CD1c-positive myeloid dendritic cell (primary cell): Measurements from ENCODE around the gene SHPK.
"Not testable (repeated sequence)": the region's sequence is repeated elsewhere in the genome, so short reads cannot be mapped to it uniquely, and the experiment has no call there.

ENCODE experiments used
- DNase-seq: peaks from one replicate; pipeline ENCODE4 v3.0.0-alpha.2; 2016; ENCODE audit errors: extremely low spot score

SHPK gene

DNA sequence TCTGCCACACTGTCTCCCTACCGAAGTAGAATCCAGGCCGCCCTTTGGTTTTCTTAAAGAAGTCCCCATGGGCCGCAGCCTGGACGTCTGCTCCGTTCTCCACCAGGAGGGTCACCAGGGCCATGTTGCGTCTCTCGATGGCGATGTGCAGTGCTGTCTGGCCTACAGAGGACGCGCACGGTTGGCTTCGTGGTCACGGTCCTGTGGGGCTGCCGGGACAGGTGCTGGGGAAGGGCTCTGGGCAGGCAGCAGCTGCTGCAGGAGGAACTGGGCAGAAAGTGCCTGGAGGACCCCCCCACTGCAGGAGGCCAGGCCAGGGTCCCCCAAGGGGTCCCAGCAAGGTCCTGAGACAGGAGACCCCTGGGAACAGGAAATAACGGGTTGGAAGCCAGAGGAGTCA lies 45.8 kb downstream of the SHPK start:
- DNase-seq = no peak

DNA sequence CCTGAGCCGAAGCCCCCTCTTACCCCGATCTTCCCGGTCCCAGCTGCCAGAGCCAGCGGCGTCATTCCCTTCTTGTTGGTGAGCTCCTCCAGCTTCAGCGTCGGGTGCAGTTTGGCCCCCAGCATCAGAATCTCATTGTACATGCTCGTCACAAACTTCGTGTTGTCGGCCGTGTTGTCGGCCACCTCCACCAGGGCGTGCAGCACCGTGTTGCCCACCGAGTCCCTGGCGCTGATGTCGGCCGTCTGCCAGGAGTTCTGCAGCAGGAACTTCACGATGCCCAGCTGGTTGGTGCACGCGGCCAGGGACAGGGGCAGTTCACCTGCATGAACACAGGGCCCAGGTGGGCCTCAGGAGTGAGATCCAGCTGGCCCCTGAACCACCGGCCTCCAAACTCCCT lies 46.3 kb downstream of the SHPK start:
- no peak for DNase-seq

DNA sequence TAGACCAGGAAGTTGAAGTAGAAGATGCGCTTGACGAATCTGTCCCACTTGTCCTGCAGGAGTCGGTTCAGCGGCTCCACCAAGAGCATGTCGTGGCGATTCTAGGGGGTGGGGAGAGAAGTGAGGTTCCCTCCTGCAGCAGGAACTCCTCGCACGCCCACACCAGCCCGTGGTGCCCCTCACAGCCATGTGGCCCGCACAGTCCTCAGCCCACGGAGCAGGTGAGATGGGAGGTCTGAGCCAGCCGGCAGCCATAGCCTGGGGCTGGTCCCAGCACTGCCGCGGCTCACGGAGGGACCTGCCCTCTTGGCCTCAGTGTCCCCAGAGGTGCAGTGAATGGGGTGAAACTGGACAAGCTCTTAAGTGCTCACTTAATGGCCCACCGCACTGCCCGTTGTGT lies 50.2 kb downstream of the SHPK start:
- no peak for DNase-seq

DNA sequence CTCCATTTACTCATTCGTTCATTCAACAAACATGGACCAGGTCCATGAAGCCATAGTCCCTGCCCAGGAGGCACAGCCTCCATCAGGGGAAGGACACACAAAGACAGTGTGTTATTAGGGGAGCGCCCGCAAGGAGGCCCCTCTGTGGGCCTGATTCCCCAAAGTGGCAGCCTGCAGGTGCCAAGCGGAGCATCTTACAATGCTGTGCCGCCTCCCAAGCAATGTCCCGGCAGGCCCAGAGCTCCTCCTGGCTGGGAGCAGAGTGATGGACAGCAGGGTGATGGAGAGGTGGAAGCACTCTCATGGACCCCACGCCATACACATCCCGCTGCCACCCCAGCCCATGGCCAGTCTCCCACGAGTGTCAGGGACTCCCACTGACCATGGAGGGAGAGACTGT lies 52.6 kb downstream of the SHPK start:
- no peak for DNase-seq

DNA sequence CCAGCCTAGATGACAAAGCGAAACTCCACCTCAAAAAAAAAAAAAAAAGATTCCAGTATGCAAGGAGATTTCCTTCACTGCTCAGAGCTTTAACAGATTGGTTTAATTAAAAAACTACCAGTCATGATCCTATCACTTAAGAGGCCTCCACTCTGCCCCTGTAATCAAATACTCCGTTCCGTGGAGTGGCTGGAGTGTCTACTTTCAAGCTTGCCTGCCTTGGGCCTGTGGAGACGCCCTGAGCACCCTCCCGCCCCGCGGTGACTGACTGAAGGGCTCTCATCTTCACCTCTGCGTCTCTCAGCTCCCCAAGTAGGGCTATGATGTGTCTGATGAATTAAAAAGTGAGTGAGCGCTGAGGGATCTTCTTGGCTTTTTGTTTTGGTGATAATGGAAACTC lies 53.1 kb downstream of the SHPK start:
- DNase-seq = no peak

DNA sequence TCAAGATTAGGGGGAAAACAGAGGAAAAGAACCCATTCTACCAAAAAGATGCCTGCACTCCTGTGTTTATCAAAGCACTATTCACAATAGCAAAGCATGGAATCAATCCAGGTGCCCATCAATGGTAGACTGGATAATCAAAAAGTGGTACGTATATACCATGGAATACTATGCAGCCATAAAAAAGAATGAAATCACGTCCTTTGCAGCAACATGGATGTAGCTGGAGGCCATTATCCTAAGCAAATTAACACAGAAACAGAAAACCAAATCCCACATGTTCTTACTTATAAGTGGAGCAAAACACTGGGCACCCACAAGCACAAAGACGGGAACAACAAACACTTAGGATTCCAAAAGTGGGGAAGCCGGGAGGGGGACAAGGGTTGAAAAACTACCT lies 57.4 kb downstream of the SHPK start:
- not testable (repeated sequence) for DNase-seq

DNA sequence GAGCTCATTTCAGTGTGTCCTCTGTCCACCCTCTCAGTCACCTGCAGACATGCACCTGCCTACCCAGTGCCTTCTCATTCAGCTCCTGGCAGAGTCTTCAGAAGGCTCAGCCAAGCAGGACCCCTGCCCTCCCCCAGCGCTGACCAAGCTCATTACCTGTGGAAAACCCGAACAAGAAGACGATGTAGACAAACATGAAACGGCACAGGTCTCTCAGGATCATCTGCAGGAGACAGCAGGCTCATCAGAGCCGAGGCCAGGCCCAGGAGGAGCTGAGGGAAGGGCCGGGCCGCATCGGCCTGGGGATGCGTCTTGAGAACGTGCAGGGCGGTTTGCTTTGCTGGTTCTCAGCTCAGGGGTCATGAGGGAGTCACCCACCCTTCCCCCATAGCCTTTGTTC lies 59.1 kb downstream of the SHPK start:
- DNase-seq = no peak

DNA sequence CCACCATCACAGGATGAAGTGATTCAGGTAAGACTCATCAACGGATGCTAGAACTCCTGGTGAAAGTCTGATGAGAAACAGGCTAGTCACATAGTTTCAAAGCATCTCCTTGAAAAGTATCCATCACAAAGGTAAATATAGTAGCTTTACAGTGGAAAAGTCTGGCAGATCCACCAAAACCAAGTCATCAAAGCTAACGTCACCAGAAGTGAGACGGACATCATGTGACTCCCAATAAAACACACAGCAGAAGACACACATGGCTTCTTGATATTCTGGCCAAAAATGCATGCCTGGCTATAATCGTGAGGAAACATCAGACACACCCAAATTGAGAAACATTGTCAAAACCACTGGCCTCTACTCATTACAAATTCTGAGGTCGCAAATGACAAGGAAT lies 60.5 kb downstream of the SHPK start:
- DNase-seq = peak; percentile 7

DNA sequence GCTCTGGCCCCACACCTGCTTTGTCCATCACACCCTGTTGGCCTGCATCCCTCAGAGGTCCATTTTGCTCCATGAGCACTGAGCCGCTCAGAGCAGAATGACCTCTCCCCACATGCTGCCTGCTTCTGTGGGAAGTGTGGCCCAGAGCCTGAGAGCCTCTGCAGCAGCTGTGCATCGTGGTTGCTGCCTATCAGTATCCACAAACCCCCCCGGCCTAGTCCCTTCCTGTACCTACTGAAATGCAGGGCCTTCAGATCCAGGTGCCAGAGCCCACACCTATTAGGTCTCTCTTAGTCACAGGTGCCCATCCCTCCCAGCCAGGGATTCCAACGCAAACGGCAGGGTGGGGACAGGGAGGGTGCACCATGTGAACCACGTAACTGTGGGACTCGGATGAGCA lies 61.8 kb downstream of the SHPK start:
- no peak for DNase-seq

DNA sequence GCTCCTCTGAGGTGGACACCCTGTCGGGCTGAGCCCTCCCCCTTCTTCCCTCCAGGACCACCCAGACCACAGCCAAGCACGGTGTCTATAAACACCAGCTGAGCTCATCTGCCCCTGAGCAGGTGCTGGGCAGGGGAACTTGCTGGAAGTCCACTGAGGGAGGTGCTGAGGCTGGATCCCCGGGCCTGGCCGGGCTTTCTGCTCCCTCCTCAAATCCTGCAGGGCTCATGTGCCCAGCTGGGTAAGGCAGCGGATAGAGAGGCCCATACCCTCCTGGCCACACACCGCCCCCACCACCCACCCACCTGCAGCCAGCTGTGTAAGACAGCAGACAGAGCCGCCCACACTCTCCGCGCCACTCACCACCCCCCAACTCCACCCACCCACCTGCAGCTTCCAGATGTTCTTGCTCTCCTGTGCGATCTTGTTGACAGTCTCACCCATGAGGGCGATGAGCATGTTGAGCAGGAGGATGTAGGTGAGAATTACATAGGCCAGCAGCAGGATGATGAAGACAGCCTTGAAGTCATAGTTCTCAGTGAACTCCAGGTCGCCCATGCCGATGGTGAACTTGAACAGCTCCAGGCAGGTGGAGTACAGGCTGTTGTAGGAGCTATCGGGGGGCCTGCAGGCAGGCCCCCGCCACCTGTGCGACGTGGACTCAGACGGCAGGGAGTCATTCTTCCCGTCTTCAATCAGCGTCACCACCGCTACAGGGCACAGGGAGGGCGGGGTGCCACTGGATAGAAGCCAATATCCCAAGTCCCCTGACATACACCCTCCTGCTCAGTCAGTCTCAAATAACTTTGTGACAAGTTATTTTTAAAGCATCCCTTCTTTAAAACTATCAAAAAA lies 62.6 kb downstream of the SHPK start:
- DNase-seq = no peak

DNA sequence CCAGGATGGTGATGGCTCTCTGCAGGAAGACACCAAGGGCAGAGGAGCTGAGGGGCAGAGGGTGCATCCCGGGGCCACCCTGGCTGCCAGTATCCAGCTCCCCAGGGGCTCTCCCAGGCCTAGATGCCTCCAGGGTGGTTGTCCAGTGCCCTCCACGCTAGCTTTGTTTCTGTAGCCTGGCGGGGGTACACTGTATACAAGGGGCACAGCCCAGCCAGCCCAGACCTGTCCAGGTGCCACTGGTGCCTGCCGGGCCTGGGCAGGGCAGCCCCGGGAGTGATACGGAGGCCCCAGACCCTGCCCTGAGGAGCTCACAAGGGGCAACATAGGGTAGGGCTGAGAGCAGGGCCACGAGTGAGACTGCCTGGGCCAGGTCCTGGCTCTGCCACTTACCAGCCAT lies 63.8 kb downstream of the SHPK start:
- DNase-seq = no peak

DNA sequence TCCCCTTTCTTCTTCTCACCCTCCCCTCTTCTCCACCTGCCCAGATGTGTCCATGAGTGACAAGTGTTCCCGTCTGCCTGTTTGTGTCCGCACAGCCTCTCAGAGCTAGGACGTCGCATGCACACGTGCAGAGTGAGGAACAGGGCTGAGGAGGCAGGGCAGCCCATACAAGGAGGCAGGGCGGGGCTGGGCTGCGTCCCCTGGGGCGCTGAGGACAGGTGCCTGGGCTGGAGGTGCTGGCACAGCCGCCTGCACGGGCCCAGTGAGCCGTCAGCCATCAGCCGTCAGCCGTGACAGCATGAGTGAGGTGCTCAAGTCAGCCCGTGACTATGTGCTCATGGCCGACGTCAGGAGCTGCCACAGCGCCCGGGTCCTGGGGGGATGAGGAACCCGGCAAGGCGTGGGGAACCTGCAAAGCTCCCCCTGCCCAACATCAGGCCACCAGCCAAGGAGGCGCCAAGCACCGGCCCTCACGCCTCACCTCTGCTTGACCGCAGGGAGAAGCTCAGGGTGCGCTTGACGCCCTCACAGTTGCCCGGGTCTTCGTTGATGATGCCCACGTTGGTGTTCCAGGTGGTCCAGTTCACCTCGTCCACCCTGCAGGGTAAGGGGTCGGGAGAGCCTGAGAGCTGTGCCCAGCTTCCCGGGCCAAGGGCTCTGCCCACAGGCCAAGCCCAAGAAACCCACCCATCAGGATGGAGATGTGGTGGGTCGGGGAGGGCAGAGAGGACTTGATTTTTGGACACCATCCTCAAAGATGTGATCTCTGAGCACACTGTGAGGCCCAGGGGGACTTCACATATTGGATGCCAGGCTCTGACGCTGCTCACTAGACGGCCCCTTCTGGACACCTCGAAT lies 64.8 kb downstream of the SHPK start:
- no peak for DNase-seq

DNA sequence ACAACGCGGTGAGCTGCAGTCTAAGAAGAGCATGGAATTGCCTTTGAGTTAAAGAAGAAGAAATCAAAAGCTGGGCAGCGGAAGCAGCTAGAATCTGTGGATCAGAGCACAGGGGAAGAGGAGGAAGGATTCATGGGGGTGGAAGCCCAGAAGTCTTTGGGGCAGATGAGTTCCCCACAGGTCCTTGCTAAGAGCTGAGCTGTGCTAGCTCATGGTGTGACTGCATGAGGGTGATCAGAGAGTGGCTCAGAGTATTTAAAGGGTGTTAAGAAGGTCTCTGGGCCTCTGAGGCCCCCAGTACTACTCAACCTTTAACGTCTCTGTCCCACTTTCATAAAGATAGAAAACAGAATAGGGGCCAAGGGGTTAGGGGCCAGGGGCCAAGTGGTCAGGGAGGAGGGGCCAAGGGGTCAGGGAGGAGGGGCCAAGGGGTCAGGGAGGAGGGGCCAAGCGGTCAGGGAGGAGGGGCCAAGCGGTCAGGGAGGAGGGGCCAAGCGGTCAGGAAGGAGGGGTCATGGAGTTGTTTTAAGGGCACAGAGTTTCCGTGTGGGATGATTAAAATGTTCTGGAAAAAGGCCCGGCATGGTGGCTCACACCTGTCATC lies 66.4 kb downstream of the SHPK start:
- no peak for DNase-seq

DNA sequence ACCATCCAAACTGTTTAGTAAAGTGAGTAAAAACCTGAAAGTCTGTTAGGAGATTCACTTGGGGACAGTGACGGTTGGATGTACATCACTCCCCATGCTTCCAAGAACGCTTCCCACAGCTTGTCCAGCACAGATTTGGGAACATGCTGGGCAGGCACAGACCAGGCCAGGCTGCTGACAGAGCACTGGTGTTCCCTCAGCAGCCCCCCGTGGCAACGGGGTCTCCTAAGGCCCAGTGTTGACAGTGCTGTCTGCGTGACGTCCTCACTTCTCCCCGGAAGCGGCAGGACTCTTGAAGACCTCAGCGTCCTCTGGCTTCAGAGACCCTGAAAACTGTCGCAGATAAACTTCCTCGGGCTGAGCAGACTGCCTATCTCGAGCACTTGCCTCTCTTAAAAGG lies 69.5 kb downstream of the SHPK start:
- DNase-seq = no peak

DNA sequence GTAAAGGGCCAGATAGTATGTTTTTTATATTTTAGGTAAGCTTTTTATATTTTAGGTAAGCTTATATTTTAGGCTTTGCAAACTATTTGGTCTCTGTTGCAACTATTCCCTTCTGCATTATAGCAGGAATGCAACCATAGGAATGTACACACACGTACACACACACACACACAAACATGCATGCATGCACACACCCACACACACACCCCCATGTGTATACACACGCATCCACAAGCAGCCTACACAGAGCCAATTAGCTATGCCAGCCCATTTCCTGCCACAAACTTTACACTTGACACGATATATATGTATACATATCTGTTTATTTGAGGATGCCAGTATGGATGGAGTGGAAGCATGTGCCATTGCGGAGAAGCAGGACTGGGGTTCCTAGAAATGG lies 70.9 kb downstream of the SHPK start:
- no peak for DNase-seq

DNA sequence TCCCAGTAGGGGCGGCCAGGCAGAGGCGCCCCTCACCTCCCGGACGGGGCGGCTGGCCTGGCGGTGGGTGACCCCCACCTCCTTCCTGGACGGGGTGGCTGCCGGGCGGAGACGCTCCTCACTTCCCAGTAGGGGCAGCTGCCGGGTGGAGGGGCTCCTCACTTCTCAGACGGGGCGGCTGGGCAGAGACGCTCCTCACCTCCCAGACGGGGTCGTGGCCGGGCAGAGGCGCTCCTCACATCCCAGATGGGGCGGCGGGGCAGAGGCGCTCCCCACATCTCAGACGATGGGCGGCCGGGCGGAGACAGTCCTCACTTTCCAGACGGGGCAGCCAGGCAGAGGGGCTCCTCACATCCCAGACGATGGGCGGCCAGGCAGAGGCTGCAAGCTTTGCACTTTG lies 71.8 kb downstream of the SHPK start:
- DNase-seq = not testable (repeated sequence)

DNA sequence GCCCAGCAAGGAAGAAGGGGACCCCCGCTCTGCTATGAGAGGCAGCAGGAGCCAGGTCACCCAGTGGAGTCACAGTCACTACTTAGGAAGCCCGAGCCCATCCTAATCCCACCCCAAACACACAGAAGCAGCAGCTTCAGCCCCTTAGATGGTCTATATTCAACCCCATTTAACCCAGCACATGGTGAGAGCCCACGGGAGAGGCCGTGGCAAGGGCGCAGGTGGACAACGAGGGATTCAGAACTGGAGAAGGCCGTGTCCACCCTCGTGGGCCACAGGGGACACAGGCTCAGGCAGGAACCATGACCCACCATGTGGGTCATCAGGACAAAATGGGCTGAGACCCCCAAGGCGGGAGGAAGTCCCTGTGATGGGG lies 76.8 kb downstream of the SHPK start:
- no peak for DNase-seq

DNA sequence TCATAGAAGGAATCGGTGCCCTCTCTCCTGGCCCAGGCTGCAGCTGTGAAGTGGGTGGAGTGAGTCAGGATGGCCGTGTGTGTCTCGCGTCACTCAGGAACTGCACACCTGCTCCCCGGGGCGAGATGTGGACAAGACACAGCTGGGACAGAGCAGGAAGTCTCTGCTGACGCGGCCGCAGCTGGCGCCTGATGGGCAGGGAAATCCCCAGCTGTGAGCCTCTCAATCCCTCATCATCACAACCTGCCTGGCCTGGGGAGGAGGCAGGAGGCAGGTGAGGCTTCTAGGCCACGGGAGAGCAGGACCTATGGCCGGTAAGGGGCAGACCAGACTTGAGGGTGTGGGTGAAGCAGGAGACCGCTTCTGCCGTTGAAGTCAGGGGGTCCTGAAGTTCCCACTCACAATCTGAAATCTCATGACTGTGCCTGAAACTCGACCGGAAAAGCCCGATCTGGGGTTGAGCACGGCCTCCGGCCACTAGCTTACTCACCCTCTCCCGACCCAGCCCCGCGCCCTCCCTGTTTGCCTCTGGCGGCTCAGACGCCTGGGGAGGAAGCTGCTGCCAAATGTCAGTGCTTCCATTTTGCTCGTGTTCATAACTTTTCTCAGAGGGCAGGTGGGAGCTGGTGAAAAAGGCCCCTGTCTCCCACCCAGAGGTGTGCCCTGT lies 77.3 kb downstream of the SHPK start:
- DNase-seq = no peak
